8988T (cell line): ENCODE measurements around the gene HARS1.
"Not testable (repeated sequence)": the region's sequence is repeated elsewhere in the genome, so short reads cannot be mapped to it uniquely, and the experiment has no call there.

ENCODE experiments used
- DNase-seq: peaks from one replicate; pipeline ENCODE4 v3.0.0; 2011

Gene HARS1

DNA sequence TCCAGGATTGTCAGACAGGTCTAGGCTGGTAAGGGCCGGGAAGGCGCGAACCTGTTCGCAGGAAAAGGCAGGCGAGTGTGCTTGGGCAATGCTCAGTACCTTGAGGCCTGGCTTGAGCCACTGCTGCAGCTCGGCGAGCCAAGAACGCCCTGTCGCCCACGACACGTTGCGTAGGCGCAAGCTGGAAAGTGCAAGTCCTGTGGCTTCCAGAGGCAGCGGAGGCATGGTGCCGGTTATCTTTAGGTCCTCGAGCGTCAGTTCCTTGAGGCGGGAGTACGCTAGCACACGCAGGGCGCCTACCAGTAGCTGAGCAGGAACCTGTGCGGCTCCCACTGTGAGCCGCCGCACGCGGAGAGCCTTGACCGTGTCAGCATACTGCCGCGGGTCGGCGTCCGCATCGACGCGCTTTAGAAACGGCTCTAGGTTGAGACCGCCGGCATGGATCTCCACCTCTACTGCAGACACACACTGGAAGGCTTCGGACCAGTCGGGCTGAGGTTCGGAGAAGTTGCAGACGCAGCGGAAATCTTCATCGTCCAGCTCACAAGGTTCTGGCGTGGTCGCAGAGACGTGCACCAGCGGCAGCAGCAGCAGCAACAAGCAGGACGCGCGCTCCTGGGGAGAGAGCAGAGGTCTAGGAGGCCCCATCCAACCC lies 58.7 kb downstream of the HARS1 start:
- DNase-seq: no peak

DNA sequence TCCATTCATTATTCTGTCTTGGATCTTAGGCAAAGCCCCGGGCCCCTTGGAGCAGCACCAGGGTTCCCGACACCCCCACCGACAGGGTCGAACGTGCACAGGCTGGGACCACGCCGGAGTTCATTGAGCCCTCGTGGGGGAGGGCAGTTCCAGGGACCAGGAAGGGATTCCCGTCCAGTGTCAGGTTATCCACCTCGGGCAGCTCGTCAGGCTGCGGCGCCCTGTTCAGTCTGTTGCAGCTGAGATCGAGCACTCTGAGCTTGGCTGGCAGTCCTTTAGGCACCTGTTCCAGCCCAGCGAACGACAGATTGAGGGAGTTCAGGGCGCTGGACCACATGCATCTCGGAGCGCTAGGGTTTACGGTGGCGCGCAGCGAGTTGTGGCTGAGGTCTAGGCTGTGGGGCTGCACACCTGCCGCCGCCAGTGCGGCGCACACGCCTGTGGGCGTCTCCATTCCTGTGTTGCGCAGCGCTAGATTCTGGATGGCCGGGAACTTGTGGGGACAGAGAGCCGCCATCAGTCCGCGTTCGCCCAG lies 59.3 kb downstream of the HARS1 start:
- DNase-seq: no peak

GRCh38 chr5:140631036-140631417 lies 60.1 kb downstream of the HARS1 start:
- no peak for DNase-seq

DNA sequence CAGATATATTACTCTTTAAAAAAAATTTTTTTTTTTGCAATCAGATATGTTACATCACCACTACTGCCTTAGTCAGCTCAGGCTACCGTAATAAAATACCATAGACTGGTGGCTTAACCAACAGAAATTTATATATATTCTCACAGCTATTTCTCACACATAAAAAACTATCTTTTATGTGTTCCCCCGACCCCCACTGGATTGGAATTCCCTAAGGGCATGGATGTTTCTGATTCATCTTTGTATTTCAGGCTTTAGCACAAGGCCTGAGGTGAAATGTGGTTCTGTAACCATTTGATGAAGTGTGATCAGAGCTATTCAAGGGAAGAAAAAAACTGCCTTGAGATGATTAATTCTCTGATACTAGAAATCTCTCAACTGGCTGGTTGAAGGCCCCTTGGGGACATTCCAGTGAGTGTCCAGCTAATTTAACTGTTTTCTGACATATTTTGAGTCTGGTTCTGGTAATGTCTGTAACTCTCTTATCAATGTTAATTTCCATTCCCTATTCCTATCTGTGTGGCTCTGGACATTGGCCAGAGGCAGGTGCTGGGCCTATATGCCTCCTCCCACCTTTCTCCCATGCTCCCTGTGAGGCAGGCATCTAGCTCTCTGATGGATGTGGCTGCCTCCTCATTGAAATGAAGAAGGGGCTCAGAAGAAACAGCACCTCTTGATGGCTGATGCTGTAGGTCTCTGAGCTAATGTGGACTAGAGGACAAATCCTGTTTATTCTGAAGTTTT lies 60.7 kb downstream of the HARS1 start:
- DNase-seq: no peak

GRCh38 chr5:140628711-140629110 lies 62.5 kb downstream of the HARS1 start:
- DNase-seq: no peak

- DNase-seq: no peak
Measured at GRCh38 chr5:140627972-140628371, 63.2 kb downstream of the HARS1 start.

DNA sequence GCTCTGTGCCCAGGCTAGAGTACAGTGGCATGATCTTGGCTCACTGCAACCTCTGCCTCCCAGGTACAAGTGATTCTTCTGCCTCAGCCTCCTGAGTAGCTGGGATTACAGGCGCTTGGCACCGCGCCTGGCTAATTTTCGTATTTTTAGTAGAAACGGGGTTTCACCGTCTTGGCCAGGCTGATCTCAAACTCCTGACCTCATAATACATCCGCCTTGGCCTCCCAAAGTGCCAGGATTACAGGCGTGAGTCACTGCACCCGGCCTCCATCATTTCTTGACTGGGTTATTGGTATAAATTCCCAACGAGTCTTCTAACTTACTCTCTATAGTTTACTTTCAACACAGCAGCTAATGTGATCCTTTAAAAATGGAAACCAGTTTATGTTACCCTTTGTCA lies 66.3 kb downstream of the HARS1 start:
- not testable (repeated sequence) for DNase-seq
